ENCODE results near the gene TIMM29. TPM values are rescaled to one million over a fixed set of nuclear protein-coding genes. Genes with fewer than 3 reads are reported as not detected.
A peak's percentile ranks its signal among the peaks of the same experiment; 100 is the strongest.

The TIMM29 gene
- total RNA-seq: 14.4 TPM
- long read RNA-seq, transcript TIMM29-201 (2 exons, 1,425 nt): major isoform, 40 of 43 reads
- long read RNA-seq, partial matches to known transcripts: 0 of 43 reads
- long read RNA-seq, other reads (novel, unspliced or antisense): 3 of 43 reads

DNA sequence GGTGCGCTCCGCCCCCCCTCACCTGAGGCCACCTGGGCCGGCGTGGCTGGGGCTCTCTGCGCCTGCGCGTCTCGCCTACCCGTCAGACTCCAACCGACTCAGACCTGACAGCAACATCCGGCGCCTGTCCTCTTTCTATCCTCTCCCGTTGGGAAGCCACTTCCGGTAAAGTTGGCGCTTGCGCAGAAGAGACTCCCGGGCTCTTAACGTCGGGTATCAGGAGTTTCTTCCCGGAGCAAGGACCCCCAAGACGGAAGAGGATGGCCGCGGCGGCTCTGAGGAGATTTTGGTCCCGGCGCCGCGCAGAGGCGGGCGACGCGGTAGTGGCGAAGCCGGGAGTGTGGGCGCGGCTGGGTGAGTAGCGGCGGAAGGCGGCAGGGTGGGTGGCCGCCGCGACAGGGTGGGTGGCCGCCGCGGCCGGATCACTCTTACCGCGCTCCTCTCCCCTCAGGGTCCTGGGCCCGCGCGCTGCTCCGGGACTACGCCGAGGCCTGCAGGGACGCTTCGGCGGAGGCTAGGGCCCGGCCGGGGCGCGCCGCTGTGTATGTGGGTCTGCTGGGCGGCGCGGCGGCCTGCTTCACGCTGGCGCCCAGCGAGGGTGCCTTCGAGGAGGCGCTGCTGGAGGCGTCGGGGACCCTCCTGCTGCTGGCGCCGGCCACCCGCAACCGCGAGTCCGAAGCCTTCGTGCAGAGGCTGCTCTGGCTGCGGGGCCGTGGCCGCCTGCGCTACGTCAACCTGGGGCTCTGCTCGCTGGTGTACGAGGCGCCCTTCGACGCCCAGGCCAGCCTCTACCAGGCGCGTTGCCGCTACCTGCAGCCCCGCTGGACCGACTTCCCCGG lies at the start of gene TIMM29, which contains the start of gene YIPF2:
Gene TIMM29 (plus strand): TSS at position 249 of the 839 bp plus-strand sequence. CDS start 12 bp downstream, at position 261.
Gene YIPF2 (minus strand): TSS at position 77 of the 839 bp plus-strand sequence. CDS start 229 bp downstream, outside the sequence.
- peak; percentile 97 for DNase-seq (ENCODE audit: low spot score)

DNA sequence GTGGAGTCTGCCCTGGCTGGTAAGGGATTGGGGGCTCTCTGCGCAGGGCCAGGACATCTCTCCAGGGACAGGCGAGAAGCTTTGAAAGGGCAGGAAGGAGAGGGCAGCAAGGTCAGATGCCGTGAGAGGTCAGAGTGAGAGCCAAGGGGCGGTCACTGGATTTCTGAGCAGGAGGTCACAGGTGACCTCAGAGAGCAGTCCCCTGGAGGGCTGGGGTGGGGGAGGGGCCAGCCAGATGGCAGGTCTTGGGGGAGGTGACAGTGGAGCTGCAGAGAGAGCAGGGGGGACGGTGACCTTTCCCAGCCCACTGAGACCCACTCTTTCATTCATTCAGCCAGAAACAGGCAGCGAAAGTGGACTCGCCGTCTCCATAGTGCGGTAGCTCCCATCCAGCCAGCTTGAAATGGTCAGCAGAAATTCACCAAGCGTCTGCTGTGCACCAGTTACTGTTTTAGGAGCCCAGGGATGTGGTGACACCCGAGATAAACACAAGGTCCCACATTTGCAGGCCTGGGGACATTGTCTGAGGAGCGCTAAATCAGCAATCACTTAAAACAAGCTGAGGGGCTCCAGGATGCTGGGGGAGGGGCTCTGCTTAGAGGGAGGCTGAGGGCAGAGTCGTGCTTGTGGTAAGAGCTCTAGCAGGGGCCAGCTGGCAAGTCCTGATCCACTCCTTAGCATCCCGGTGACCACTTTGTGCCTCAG lies 47.1 kb upstream of the TIMM29 start:
- no peak for DNase-seq (ENCODE audit: low spot score)

GRCh38 chr19:10882108-10882457 lies 46.5 kb upstream of the TIMM29 start:
- no peak for DNase-seq (ENCODE audit: low spot score)

- DNase-seq (ENCODE audit: low spot score): no peak
These were observed 44.3 kb upstream of the TIMM29 start for GRCh38 chr19:10884274-10884673.

DNA sequence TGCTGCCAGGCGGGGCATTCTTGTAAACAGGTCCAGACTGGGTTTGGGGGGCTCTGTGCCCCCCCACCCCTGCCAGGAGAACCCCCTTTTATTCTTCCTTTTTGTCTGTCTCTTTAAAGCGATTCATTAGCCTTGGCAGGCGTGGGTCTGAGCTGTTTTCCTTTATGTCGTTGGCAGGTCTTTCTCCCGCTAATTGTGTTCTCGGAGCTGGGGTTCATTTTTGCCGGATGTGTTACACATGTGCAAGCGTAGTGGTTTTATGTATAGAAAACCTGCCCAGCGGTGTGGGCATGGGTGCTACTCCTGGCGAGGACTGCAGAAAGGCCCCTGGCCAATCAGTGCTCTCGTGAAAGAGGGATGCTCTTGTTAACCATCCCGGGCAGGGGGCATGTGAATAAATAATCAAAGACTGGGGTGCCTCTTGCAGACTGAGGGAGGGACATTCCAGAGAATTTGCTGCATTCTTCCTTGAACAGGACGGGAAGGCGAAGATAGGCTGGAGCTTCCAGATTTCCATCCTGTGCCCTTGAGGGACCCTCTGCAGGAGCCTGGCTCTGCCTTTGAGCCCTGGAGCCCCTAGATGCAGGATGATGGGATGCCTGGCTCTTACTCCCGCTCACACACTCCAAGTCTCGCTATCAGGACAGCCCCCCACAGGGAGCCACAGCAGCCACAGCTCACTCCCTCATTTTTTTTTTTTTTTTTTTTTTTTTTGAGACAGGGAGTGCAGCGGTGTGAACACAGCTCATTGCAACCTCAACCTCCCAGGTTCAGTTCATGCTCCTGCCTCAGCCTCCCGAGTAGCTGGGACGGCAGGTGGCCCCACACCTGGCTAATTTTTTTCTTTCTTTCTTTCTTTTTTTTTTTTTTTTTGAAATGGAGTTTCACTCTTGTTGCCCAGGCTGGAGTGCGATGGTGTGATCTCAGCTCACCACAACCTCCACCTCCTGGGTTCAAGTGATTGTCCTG lies 43.1 kb upstream of the TIMM29 start:
- no peak for DNase-seq (ENCODE audit: low spot score)

- no peak for DNase-seq (ENCODE audit: low spot score)
These were observed 40.8 kb upstream of the TIMM29 start for GRCh38 chr19:10887616-10888367.

DNA sequence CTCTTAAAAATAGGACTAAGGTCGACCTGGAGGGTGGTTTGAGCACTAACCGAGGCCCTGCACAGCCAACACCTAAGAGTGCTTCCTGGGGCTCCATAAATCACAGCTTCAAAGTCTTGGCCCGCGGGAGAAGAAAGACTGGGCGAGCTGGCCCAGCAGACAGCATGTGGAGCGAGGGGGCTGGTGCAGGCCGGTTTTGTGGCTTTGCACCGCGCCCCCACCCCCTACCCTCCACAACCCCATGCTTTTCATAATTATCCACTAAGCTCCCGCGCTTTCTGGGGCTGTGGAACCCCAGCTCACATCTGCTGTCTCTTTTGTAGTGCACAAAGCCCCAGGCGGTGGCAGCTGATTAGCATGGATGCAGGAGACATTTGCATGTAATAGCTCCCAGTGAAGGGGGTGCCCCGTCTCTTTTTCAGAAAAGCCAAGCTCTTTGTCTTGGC lies 40.2 kb upstream of the TIMM29 start:
- DNase-seq (ENCODE audit: low spot score): no peak

GRCh38 chr19:10889880-10890279 lies 38.7 kb upstream of the TIMM29 start:
- DNase-seq (ENCODE audit: low spot score): no peak

DNA sequence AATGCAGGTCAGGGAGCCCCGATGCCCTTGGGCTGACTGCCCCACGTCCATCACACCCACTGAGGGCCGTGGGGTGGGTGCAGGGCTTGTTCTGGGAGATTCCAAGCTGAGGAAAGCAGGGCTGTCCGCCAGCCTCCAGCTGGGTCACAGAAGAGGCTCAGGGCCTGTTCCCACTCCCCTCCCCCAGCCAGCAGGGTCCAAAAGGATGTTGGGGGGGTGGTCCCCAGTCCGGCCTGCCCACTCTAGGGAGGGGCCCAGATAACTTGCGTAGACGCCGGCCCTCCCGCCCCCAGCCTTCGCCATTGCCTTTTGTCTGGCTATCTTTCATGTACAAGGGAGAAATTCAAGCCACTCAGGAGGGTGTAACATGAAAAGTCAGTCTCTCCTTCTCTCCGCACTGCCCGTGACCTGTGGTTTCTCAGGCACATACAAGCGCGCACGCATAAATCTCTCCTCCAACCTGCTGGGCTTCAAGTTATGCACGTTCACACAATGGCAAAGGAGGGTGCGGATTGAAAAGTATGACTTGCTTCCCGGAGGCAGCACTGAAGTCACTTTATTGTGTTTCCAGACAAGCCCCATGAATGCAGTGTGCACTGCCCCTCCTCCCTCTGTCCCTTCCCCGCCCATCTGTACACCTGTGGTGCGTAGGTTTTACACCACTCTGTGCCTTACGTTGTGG lies 37.1 kb upstream of the TIMM29 start:
- no peak for DNase-seq (ENCODE audit: low spot score)

GRCh38 chr19:10892256-10892655 lies 36.4 kb upstream of the TIMM29 start:
- no peak for DNase-seq (ENCODE audit: low spot score)

DNA sequence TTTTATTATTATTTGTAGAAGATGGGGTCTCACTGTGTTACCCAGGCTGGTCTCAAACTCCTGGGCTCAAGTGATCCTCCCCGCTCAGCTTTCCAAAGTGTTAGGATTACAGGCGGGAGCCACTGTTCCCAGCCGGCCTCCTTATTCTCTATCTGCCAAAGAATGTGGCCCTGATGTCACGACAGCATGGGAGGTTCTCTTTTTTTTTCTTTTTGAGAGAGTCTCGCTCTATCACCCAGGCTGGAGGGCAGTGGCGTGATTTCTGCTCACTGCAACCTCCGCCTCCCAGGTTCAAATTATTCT lies 33.7 kb upstream of the TIMM29 start:
- DNase-seq (ENCODE audit: low spot score): no peak

DNA sequence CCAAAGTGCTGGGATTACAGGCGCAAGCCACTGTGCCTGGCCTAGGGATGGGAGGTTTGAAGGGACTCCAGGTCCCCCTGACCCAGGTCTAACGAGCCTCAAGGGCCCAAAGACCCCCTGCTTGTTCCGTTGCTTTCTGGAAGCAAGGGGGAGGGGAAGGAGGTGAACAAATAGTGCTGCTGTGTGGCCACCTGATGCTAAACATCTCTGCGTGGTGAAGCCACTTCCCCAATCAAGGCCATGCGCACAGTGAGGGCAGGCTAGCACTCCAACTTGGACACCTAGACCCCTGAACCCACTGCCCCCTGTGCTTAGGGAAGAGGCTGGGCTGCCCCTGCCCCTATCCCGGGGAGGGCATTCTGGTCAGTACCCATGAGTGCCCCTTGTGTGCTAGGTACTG lies 33.2 kb upstream of the TIMM29 start:
- DNase-seq (ENCODE audit: low spot score): no peak

- DNase-seq (ENCODE audit: low spot score): no peak
These were observed 32.7 kb upstream of the TIMM29 start for GRCh38 chr19:10895920-10896319.

DNA sequence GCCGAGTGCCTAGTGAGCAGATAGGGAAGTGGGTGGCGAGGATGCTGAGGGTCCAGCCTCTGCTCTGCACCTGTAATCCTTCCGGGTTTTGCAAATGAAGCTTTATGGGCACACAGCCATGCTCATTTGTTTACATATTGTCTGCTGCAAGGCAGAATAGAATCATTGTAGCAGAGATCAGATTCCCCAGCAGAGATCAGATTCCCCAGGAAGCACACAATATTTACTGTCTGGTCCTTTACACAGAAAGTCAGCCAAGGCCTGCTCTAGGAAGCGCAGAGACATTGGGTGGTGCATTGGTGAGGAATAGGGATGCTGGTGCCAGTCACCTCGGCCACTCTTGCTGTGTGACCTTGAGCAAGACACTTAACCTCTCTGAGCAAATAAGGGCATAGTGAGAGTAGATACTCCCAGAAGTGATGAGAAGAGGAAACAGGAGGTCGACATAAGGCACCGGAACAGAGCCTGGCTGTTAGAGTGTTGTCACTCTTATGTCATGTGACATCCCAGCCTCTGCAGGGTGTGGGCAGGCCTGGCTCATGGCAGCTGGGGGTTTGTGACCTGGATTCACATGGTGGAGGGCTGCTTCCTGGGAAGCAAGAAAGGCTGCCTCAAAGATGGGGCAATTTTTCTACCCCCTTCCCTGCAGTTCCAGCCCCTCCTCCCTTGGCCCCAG lies 31.6 kb upstream of the TIMM29 start:
- no peak for DNase-seq (ENCODE audit: low spot score)

GRCh38 chr19:10898633-10899032 lies 30.0 kb upstream of the TIMM29 start:
- DNase-seq (ENCODE audit: low spot score): no peak

DNA sequence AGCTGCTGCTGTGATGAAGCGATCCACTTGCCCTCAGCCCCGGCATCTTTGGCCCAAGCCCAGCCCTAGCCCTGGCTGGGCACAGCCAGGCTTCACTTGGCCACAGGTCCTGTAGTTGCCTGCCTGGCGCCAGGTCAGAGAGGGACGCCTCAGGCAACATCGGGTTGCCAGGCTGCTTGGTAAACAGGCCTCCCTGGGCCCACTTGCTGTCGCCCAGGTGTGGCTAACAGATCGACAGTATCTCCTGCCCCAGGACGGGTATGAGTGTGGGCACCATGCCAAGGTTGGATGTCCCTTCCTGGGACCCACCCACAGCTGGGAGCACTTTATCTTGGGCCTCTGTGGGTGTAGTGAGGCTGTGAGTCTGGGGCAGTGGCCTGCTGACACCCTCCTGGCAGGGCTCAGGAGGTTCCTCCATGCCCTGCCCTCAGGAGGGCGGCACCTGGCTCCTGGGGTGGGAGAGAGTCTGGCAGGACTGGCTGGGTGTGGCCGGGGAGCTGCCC lies 29.4 kb upstream of the TIMM29 start:
- no peak for DNase-seq (ENCODE audit: low spot score)

- no peak for DNase-seq (ENCODE audit: low spot score)
These were observed 20.7 kb upstream of the TIMM29 start for GRCh38 chr19:10907925-10908324.

GRCh38 chr19:10908380-10908960 lies 20.1 kb upstream of the TIMM29 start:
- no peak for DNase-seq (ENCODE audit: low spot score)

Data from mesenteric fat pad (tissue), 1 donor.